GM11168 (cell line): ENCODE data around the gene ANGPTL8.

ENCODE experiments used
- in situ Hi-C: fragments of 300-500 bp; cut with MboI; formaldehyde crosslinking; loops from one replicate; pipeline ENCODE4 v1.12.0; 2022; ENCODE audit warnings: low sequenced_read_pairs; ENCODE audit not compliant: unreplicated experiment

The ANGPTL8 gene

GRCh38 chr19:11284515-11284914, 45.1 kb downstream of the ANGPTL8 start:
- in situ Hi-C loops = loop anchor here (10.0 kb wide), 1 partner anchor 200 kb away; the partner anchor contains the start of gene ELAVL3

GRCh38 chr19:11286312-11286974, 47.0 kb downstream of the ANGPTL8 start:
- in situ Hi-C loops = loop anchor here (10.0 kb wide), 1 partner anchor 198 kb away; the partner anchor contains the start of gene ELAVL3

- in situ Hi-C loops = loop anchor here (10.0 kb wide), 1 partner anchor 196 kb away; the partner anchor contains the start of gene ELAVL3
Measured at GRCh38 chr19:11288349-11288748, 48.9 kb downstream of the ANGPTL8 start.

- in situ Hi-C loops = no loop called here
Measured at GRCh38 chr19:11290256-11290655, 50.8 kb downstream of the ANGPTL8 start.

DNA sequence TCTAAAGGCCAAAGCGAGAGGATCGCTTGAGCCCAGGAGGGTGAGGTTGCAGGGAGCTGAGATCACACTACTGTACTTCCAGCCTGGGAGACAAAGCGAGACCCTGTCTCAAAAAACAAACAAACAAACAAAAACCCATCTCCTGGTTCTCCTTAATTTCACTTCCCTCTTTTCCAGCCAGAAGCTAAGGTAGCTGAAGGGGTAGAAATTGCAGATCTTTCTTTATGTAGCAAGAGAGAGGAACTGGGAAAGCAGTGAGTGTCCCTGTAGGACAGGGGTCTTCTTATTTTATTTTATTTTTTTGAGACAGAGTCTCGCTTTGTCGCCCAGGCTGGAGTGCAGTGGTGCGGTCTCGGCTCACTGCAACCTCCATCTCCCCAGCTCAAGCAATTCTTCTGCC, 52.0 kb downstream of the ANGPTL8 start:
- in situ Hi-C loops = no loop called here
